ENCODE data around the gene METTL24. TPM values are rescaled to one million over a fixed set of nuclear protein-coding genes. Genes with fewer than 3 reads are reported as not detected.

Gene METTL24
- total RNA-seq, 1 donor from 2014 or later, result 3.2 TPM

DNA sequence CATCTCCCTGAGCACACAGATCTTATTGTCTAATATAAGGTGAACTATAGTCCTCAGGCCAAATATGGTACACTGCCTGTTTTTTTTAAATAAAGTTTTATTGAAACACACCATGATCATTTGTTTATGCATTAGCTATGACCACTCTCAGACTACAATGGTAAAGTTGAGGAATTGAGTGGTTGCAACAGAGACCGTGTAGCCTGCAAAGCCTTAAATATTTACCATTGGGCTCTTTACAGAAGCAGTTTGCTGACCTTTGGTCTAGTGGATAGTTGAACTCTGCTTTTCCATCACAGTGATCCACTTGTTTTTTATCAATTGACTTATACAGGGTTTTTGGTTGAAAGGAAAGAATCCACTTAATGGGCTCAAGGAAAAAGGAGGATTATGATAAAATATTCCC lies 27.3 kb upstream of the METTL24 start:
- H3K9me3 ChIP-seq (ENCODE audit: low read depth), result no peaks in the 10 kb centered on the region
- peaks cover 3% of the 10 kb centered on the region for H3K27me3 Mint-ChIP-seq (ENCODE audit: insufficient read depth, low read depth)

DNA sequence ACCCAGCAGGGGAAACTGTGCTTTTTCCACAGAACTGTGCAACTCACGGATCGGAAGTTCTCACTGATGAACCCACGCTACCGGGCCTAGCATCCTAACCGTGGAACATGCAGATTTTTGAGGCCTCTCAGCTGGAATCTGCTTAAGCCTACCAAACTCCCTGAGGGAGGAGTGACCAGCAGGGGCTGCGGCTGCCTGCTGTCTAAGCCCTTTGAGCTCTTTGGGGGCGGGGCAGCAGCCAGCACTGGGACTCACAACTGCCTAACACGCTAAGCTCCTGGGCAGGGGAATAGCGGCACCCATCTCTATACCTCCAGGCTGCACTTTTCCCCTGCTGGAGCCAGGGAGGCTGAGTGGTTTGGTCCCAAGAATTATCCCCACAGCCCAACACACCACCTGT lies 20.4 kb upstream of the METTL24 start:
- H3K4me2 ChIP-seq, result peak overlapping the region; percentile 62
- H3K27ac ChIP-seq, result no peak overlapping the region
- H3K4me3 Mint-ChIP-seq, result no peak overlapping the region

More for the DNA sequence above, 27.3 kb upstream of the METTL24 start:
- Histone ChIP-seq H3K27me3 (no peaks in the 10 kb centered on the region), H3K79me2 (ENCODE audit: low read depth) (no peaks in the 10 kb centered on the region), H3F3A (ENCODE audit: low read depth) (no peaks in the 10 kb centered on the region), H3K36me3 (no peaks in the 10 kb centered on the region), H3K4me2 (no peak overlapping the region), H3K4me3 (no peak overlapping the region), H4K20me1 (ENCODE audit: low read depth) (no peaks in the 10 kb centered on the region), H3K27ac (no peak overlapping the region), H3K9ac (no peak overlapping the region), H2AFZ (replicated peaks) (no peak overlapping the region), H3K4me1 (peaks cover 16% of the 10 kb centered on the region)
- peaks cover 2% of the 10 kb centered on the region for H3K36me3 Mint-ChIP-seq
- DNase-seq (ENCODE audit: low spot score), result no peak
- H3K4me3 Mint-ChIP-seq, result no peak overlapping the region
- no peak overlapping the region for H3K27ac Mint-ChIP-seq
- TF ChIP-seq, protein P1, sequence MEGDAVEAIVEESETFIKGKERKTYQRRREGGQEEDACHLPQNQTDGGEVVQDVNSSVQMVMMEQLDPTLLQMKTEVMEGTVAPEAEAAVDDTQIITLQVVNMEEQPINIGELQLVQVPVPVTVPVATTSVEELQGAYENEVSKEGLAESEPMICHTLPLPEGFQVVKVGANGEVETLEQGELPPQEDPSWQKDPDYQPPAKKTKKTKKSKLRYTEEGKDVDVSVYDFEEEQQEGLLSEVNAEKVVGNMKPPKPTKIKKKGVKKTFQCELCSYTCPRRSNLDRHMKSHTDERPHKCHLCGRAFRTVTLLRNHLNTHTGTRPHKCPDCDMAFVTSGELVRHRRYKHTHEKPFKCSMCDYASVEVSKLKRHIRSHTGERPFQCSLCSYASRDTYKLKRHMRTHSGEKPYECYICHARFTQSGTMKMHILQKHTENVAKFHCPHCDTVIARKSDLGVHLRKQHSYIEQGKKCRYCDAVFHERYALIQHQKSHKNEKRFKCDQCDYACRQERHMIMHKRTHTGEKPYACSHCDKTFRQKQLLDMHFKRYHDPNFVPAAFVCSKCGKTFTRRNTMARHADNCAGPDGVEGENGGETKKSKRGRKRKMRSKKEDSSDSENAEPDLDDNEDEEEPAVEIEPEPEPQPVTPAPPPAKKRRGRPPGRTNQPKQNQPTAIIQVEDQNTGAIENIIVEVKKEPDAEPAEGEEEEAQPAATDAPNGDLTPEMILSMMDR (IDR thresholded peaks at IDR 0.05), result no peak
- TF ChIP-seq EZH2phosphoT487 (IDR thresholded peaks at IDR 0.05), result no peak
- no peak for TF ChIP-seq EZH2 (IDR thresholded peaks at IDR 0.05)
- peaks cover 31% of the 10 kb centered on the region for H3K4me1 Mint-ChIP-seq
- H3K9me3 Mint-ChIP-seq, result peaks cover 9% of the 10 kb centered on the region

DNA sequence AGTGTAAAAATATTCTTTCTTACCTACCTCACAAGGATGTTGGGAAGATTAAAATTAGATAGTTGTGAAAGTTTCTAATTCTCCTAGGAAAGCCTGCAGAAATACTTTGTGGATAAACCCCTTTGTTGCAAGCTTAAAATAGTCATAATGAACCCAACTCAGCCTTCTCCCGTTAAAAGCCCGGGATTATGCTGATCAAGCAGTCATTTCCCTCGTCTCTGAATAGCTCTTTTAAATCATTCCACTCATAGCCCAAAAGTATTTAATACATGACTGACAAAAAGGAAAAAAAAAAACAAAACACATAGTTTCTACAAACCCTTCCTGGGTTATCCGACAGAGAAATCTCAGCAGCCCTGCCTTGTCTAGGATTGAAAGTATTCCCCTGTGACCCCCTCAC lies 10.9 kb upstream of the METTL24 start:
- Mint-ChIP-seq H3K4me3 (no peak overlapping the region), H3K36me3 (no peaks in the 10 kb centered on the region), H3K27me3 (ENCODE audit: insufficient read depth, low read depth) (peaks cover 11% of the 10 kb centered on the region), H3K4me1 (peaks cover 64% of the 10 kb centered on the region), H3K27ac (peak overlapping the region; percentile 88), H3K9me3 (peaks cover 5% of the 10 kb centered on the region)
- no peak for TF ChIP-seq EZH2phosphoT487 (IDR thresholded peaks at IDR 0.05)
- TF ChIP-seq, protein P1 (IDR thresholded peaks at IDR 0.05), result no peak
- peak; percentile 54 for DNase-seq (ENCODE audit: low spot score)
- no peak overlapping the region for H2AFZ ChIP-seq (replicated peaks)
- no peak overlapping the region for H3K9ac ChIP-seq
- H3F3A ChIP-seq (ENCODE audit: low read depth), result peaks cover 43% of the 10 kb centered on the region
- H3K4me1 ChIP-seq, result peaks cover 50% of the 10 kb centered on the region
- no peaks in the 10 kb centered on the region for H3K79me2 ChIP-seq (ENCODE audit: low read depth)
- H3K4me2 ChIP-seq, result peak overlapping the region; percentile 64
- H3K36me3 ChIP-seq, result no peaks in the 10 kb centered on the region
- H3K9me3 ChIP-seq (ENCODE audit: low read depth), result no peaks in the 10 kb centered on the region
- H3K4me3 ChIP-seq, result peak overlapping the region; percentile 4
- H4K20me1 ChIP-seq (ENCODE audit: low read depth), result no peaks in the 10 kb centered on the region
- H3K27me3 ChIP-seq, result no peaks in the 10 kb centered on the region
- peak overlapping the region; percentile 76 for H3K27ac ChIP-seq

More for the DNA sequence above, 20.4 kb upstream of the METTL24 start:
- H3K79me2 ChIP-seq (ENCODE audit: low read depth), result no peaks in the 10 kb centered on the region
- peak; percentile 81 for DNase-seq (ENCODE audit: low spot score)
- H3F3A ChIP-seq (ENCODE audit: low read depth), result no peaks in the 10 kb centered on the region
- H3K9ac ChIP-seq, result no peak overlapping the region
- no peak for TF ChIP-seq EZH2 (IDR thresholded peaks at IDR 0.05)
- TF ChIP-seq EZH2phosphoT487 (IDR thresholded peaks at IDR 0.05), result no peak
- TF ChIP-seq, protein P1 (IDR thresholded peaks at IDR 0.05), result peak; percentile 30
- Mint-ChIP-seq H3K4me1 (peaks cover 9% of the 10 kb centered on the region), H3K36me3 (peaks cover 2% of the 10 kb centered on the region), H3K27ac (no peak overlapping the region), H3K27me3 (ENCODE audit: insufficient read depth, low read depth) (peaks cover 3% of the 10 kb centered on the region), H3K9me3 (peaks cover 9% of the 10 kb centered on the region)
- peaks cover 21% of the 10 kb centered on the region for H3K4me1 ChIP-seq
- H3K9me3 ChIP-seq (ENCODE audit: low read depth), result no peaks in the 10 kb centered on the region
- no peaks in the 10 kb centered on the region for H3K36me3 ChIP-seq
- H3K27me3 ChIP-seq, result no peaks in the 10 kb centered on the region
- H3K4me3 ChIP-seq, result no peak overlapping the region
- peak overlapping the region; percentile 15 for H2AFZ ChIP-seq (replicated peaks)
- H4K20me1 ChIP-seq (ENCODE audit: low read depth), result no peaks in the 10 kb centered on the region
